HG02884 (cell line): ENCODE data around the gene RNF212B.
A peak's percentile ranks its signal among the peaks of the same experiment; 100 is the strongest.

Experiments
- ATAC-seq: cut with Tn5 transposase; IDR thresholded peaks from one replicate; pipeline ENCODE4 v1.9.1; 2021; ENCODE audit warnings: mild to moderate bottlenecking, moderate library complexity; ENCODE audit not compliant: unreplicated experiment

Gene RNF212B

GRCh38 chr14:23319746-23320583 lies 82.2 kb downstream of the RNF212B start:
- no peak for ATAC-seq

GRCh38 chr14:23320584-23321571 lies 83.1 kb downstream of the RNF212B start, which contains the start of gene PABPN1:
Gene PABPN1, plus strand, starts transcription at chr14:23321457. Its CDS starts 13 bp downstream, at chr14:23321470.
- peak; percentile 85 for ATAC-seq

- peak; percentile 7 for ATAC-seq
Measured at GRCh38 chr14:23321572-23322547, 84.1 kb downstream of the RNF212B start.
